ENCODE results near the gene LAMA3.

- TF ChIP-seq CTCF (IDR thresholded peaks at IDR 0.05) (no peak), POLR2A (IDR thresholded peaks at IDR 0.05) (no peak)
Observed at GRCh38 chr18:23951206-23951605, 262.0 kb downstream of the LAMA3 start.
